ENCODE data around the gene THEMIS. TPM values are rescaled to one million over a fixed set of nuclear protein-coding genes. Genes with fewer than 3 reads are reported as not detected.

The THEMIS gene, protein sequence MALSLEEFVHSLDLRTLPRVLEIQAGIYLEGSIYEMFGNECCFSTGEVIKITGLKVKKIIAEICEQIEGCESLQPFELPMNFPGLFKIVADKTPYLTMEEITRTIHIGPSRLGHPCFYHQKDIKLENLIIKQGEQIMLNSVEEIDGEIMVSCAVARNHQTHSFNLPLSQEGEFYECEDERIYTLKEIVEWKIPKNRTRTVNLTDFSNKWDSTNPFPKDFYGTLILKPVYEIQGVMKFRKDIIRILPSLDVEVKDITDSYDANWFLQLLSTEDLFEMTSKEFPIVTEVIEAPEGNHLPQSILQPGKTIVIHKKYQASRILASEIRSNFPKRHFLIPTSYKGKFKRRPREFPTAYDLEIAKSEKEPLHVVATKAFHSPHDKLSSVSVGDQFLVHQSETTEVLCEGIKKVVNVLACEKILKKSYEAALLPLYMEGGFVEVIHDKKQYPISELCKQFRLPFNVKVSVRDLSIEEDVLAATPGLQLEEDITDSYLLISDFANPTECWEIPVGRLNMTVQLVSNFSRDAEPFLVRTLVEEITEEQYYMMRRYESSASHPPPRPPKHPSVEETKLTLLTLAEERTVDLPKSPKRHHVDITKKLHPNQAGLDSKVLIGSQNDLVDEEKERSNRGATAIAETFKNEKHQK
- total RNA-seq: 1 to 10 TPM in 2 of 4 donors, under 1 TPM in 2; 0.79 to 5.7 (median 1.2) TPM

- Histone ChIP-seq H3K9me3 (no peaks in the 10 kb centered on the region), H3K4me1 (no peaks in the 10 kb centered on the region), H3K36me3 (no peaks in the 10 kb centered on the region), H3K27me3 (no peaks in the 10 kb centered on the region), H3K4me3 (peak within 1 kb of the TSS in 2 of 4 donors; percentile 7 to 8), H3K27ac (no peak within 1 kb of the TSS)
- WGBS, 2 donors: 63 to 68% methylated on average over 2 of the region's 2 CpGs
- DNase-seq: no peak
- TF ChIP-seq POLR2A (IDR thresholded peaks at IDR 0.05): no peak
- TF ChIP-seq, protein P1, sequence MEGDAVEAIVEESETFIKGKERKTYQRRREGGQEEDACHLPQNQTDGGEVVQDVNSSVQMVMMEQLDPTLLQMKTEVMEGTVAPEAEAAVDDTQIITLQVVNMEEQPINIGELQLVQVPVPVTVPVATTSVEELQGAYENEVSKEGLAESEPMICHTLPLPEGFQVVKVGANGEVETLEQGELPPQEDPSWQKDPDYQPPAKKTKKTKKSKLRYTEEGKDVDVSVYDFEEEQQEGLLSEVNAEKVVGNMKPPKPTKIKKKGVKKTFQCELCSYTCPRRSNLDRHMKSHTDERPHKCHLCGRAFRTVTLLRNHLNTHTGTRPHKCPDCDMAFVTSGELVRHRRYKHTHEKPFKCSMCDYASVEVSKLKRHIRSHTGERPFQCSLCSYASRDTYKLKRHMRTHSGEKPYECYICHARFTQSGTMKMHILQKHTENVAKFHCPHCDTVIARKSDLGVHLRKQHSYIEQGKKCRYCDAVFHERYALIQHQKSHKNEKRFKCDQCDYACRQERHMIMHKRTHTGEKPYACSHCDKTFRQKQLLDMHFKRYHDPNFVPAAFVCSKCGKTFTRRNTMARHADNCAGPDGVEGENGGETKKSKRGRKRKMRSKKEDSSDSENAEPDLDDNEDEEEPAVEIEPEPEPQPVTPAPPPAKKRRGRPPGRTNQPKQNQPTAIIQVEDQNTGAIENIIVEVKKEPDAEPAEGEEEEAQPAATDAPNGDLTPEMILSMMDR (IDR thresholded peaks at IDR 0.05): no peak
- intact Hi-C loops (cut with DNase I): no loop called here
These were observed at the start of gene THEMIS for GRCh38 chr6:127900935-127901334. THEMIS (minus strand) TSS chr6:127901058; CDS start chr6:127900932, 126 bp downstream.

GRCh38 chr6:127949251-127949650 is 48.4 kb upstream of the THEMIS start:
- Histone ChIP-seq H3K36me3 (no peaks in the 10 kb centered on the region), H3K9me3 (no peaks in the 10 kb centered on the region), H3K27me3 (no peaks in the 10 kb centered on the region), H3K27ac (no peak overlapping the region), H3K4me1 (peaks cover 0 to 12% (median 0%) of the 10 kb centered on the region in 3 donors), H3K4me3 (no peak overlapping the region)
- WGBS, 2 donors: 85 to 92% methylated on average over 3 of the region's 3 CpGs
- TF ChIP-seq, protein P1 (IDR thresholded peaks at IDR 0.05): no peak
- no peak for TF ChIP-seq POLR2A (IDR thresholded peaks at IDR 0.05)
- no peak for DNase-seq
- intact Hi-C loops (cut with DNase I): no loop called here

DNA sequence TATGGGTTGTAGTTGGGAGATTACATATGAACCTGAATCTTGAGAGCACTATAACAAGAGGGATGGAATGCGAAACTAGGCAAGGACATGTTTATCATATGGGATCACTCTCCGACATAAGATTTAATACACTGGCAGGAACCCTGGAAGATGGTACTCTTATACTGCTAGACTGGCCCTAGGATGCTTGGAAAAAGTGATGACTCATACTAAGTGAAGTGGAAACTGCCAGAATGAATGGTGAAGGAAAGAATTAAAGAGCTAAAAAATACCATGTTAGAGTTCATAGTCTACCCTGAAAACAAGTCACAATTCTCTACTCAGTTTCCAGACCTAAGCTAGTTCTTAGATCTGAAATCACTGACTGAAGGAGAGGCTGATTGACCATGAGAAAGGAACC is 45.5 kb upstream of the THEMIS start:
- Histone ChIP-seq H3K9me3 (no peaks in the 10 kb centered on the region), H3K27me3 (no peaks in the 10 kb centered on the region), H3K27ac (no peak overlapping the region), H3K4me3 (no peak overlapping the region), H3K36me3 (no peaks in the 10 kb centered on the region), H3K4me1 (no peaks in the 10 kb centered on the region)
- WGBS, 2 donors: 91 to 92% methylated on average over 2 of the region's 2 CpGs
- TF ChIP-seq POLR2A (IDR thresholded peaks at IDR 0.05): no peak
- TF ChIP-seq, protein P1 (IDR thresholded peaks at IDR 0.05): no peak
- intact Hi-C loops (cut with DNase I): no loop called here
- DNase-seq: no peak

DNA sequence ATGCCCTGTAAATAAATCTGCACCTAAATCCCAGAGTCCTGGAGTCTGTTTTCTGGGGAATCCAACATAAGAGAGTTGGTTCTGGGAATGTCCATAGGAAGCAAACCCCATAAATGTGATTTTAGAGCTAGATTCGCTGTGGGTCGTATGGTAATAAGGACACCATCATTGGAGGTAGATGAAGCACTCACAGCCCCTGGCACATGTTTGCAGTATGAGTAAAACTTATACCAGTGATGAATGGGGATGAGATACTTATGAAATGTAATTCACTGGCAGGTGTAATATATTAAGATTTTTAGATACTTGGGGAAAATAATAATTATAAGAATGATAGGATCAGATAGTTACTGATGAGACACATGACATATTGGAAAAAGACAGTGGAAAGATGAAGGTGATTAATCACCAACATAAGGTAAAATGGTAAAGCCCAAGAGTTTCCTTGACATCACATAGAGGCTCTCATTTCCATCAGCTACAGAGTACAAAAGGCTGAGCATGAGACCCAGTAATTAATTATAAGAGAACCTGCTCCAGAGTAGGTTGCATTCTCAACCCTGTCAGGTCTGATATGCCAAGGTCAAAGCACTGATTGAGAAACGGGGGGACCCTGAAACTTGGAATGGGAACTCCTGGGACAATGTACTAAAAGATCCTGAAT is 44.7 kb upstream of the THEMIS start:
- peaks cover 0 to 5% (median 0%) of the 10 kb centered on the region in 3 donors for H3K4me1 ChIP-seq
- no peak overlapping the region for H3K27ac ChIP-seq
- no peak for DNase-seq
- no peak for TF ChIP-seq POLR2A (IDR thresholded peaks at IDR 0.05)
- TF ChIP-seq, protein P1 (IDR thresholded peaks at IDR 0.05): no peak
- H3K27me3 ChIP-seq: no peaks in the 10 kb centered on the region
- no peaks in the 10 kb centered on the region for H3K9me3 ChIP-seq
- no peak overlapping the region for H3K4me3 ChIP-seq
- intact Hi-C loops (cut with DNase I): no loop called here
- no peaks in the 10 kb centered on the region for H3K36me3 ChIP-seq
- WGBS, 2 donors: 73 to 82% methylated on average over 3 of the region's 3 CpGs

GRCh38 chr6:127941228-127941627 is 40.4 kb upstream of the THEMIS start:
- H3K4me1 ChIP-seq: peaks cover 0 to 28% (median 4%) of the 10 kb centered on the region in 3 donors
- H3K27ac ChIP-seq: no peak overlapping the region
- intact Hi-C loops (cut with DNase I): no loop called here
- H3K36me3 ChIP-seq: no peaks in the 10 kb centered on the region
- H3K27me3 ChIP-seq: no peaks in the 10 kb centered on the region
- H3K4me3 ChIP-seq: no peak overlapping the region
- DNase-seq: no peak
- WGBS, 2 donors: 61 to 62% methylated on average over 5 of the region's 5 CpGs
- TF ChIP-seq POLR2A (IDR thresholded peaks at IDR 0.05): no peak
- TF ChIP-seq, protein P1 (IDR thresholded peaks at IDR 0.05): no peak
- no peaks in the 10 kb centered on the region for H3K9me3 ChIP-seq

All from esophagus squamous epithelium (tissue), 5 donors.